Neutrophil (primary cell): ENCODE results near the gene DNPEP.

Source experiments
- H3K27ac ChIP-seq: fragments of 200-600 bp; sonication (generic); 2 replicates; pipeline ENCODE4 v1.5.1; 2016; ENCODE audit warnings: mild to moderate bottlenecking, moderate library complexity
- H3K27me3 ChIP-seq: fragments of 200-600 bp; sonication (generic); 2 replicates; pipeline ENCODE4 v1.6.0; 2016; ENCODE audit warnings: mild to moderate bottlenecking
- H3K36me3 ChIP-seq: fragments of 200-600 bp; sonication (generic); 2 replicates; pipeline ENCODE4 v1.5.1; 2017
- H3K4me1 ChIP-seq, 2 experiments: fragments of 200-600 bp in 1 of 2; sonication (generic) in 1 of 2; 1 replicate in 1 of 2; 2 replicates in 1 of 2; pipeline versions ENCODE4 v1.5.1 to v1.6.1; 2013 to 2016; ENCODE audit warnings: low read depth in 1 of 2, low read length in 1 of 2, mild to moderate bottlenecking in 1 of 2, moderate library complexity in 1 of 2; ENCODE audit not compliant: control insufficient read depth in 1 of 2, insufficient read depth in 1 of 2
- H3K4me3 ChIP-seq, 2 experiments: fragments of 200-600 bp in 1 of 2; sonication (generic) in 1 of 2; 1 replicate in 1 of 2; 2 replicates in 1 of 2; pipeline ENCODE4 v1.5.1; 2013 to 2016; ENCODE audit warnings: low read depth in 1 of 2, low read length in 1 of 2, mild to moderate bottlenecking in 1 of 2, moderate library complexity in 1 of 2
- H3K9me3 ChIP-seq: fragments of 200-600 bp; sonication (generic); 2 replicates; pipeline ENCODE4 v1.5.1; 2016
- CTCF ChIP-seq: fragments of 200-600 bp; sonication (generic); IDR thresholded peaks from 2 replicates; pipeline ENCODE4 v1.5.1; 2016; ENCODE audit warnings: antibody characterized with exemption

The DNPEP gene

DNA sequence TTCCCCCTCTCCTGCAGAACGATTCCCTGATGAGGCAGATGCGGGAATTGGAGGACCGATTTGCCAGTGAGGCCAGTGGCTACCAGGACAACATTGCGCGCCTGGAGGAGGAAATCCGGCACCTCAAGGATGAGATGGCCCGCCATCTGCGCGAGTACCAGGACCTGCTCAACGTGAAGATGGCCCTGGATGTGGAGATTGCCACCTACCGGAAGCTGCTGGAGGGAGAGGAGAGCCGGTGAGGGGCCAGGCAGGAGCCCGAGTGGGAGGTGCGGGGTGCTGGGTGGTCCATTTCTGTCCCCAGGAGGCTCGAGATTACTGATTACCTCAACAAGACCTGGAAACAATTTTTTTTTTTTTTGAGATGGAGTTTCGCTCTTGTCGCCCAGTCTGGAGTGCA, 33.6 kb upstream of the DNPEP start:
- peaks cover 73% of the 10 kb centered on the region for H3K27me3 ChIP-seq
- no peaks in the 10 kb centered on the region for H3K9me3 ChIP-seq
- no peak for TF ChIP-seq CTCF
- H3K27ac ChIP-seq, result no peak overlapping the region
- H3K4me1 ChIP-seq, result no peaks in the 10 kb centered on the region
- no peaks in the 10 kb centered on the region for H3K36me3 ChIP-seq
- no peak overlapping the region for H3K4me3 ChIP-seq

GRCh38 chr2:219420687-219421086, 33.0 kb upstream of the DNPEP start:
- Histone ChIP-seq H3K4me3 (no peak overlapping the region), H3K27me3 (peaks cover 76% of the 10 kb centered on the region), H3K36me3 (no peaks in the 10 kb centered on the region), H3K4me1 (no peaks in the 10 kb centered on the region), H3K9me3 (no peaks in the 10 kb centered on the region), H3K27ac (no peak overlapping the region)
- no peak for TF ChIP-seq CTCF

DNA sequence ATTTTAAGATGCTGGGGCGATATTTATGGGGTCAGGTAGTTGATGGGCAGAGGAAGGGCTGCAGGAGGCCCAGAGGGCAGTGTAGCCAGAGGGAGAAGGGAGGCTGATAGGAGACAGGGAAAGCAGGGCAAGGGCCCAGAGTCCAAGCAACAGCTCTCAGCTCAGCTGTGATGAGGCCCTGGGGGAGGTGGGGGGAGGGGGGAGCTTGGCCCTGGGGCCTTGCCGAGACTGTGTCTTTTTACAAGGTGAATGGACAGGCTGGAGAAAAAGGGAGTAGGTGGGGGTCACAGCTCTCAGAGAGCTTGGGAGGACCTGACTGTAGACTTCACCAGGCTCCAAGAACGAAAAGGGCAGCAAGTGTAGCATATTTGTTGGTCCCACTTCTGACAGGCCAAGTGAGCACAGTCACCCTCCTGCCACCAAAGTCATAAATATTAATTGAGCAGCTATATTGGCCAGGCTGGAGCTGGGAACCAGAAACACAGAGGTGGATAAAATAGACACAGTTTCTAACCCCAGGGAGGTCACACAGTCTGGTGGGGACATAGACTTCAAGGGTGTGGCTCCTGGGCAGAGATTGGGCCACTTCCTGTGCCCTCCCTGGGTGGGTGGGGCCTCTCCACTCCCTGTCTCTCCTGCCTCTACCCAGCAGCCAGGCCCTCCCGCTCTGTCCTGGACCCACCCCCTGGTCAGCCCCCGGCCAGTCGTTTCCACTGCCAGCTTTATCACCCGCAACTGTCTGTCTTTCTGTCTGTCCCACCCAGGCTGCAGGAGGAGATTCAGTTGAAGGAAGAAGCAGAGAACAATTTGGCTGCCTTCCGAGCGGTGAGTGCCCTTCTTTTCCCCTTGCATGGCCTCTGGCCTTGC, 31.9 kb upstream of the DNPEP start:
- no peaks in the 10 kb centered on the region for H3K36me3 ChIP-seq
- H3K27ac ChIP-seq, result no peak overlapping the region
- H3K4me3 ChIP-seq, result no peak overlapping the region
- no peak for TF ChIP-seq CTCF
- peaks cover 84% of the 10 kb centered on the region for H3K27me3 ChIP-seq
- no peaks in the 10 kb centered on the region for H3K4me1 ChIP-seq
- H3K9me3 ChIP-seq, result no peaks in the 10 kb centered on the region

GRCh38 chr2:219419012-219419324, 31.3 kb upstream of the DNPEP start:
- no peaks in the 10 kb centered on the region for H3K9me3 ChIP-seq

DNA sequence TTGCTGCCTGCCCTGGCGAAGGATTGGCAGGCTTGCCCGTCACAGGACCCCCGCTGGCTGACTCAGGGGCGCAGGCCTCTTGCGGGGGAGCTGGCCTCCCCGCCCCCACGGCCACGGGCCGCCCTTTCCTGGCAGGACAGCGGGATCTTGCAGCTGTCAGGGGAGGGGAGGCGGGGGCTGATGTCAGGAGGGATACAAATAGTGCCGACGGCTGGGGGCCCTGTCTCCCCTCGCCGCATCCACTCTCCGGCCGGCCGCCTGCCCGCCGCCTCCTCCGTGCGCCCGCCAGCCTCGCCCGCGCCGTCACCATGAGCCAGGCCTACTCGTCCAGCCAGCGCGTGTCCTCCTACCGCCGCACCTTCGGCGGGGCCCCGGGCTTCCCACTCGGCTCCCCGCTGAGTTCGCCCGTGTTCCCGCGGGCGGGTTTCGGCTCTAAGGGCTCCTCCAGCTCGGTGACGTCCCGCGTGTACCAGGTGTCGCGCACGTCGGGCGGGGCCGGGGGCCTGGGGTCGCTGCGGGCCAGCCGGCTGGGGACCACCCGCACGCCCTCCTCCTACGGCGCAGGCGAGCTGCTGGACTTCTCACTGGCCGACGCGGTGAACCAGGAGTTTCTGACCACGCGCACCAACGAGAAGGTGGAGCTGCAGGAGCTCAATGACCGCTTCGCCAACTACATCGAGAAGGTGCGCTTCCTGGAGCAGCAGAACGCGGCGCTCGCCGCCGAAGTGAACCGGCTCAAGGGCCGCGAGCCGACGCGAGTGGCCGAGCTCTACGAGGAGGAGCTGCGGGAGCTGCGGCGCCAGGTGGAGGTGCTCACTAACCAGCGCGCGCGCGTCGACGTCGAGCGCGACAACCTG, 30.7 kb upstream of the DNPEP start, which contains the start of gene DES:
Gene DES, plus strand, starts transcription at position 223 of the 857 bp plus-strand sequence. Its CDS starts 86 bp downstream, at position 309.
- Histone ChIP-seq H3K36me3 (no peaks in the 10 kb centered on the region), H3K9me3 (no peaks in the 10 kb centered on the region), H3K4me3 (no peak within 1 kb of the TSS), H3K27me3 (peaks cover 87% of the 10 kb centered on the region), H3K4me1 (no peaks in the 10 kb centered on the region), H3K27ac (no peak within 1 kb of the TSS)
- no peak for TF ChIP-seq CTCF

More at GRCh38 chr2:219419012-219419324, 31.3 kb upstream of the DNPEP start:
- H3K4me1 ChIP-seq, result no peaks in the 10 kb centered on the region
- no peak overlapping the region for H3K4me3 ChIP-seq
- peaks cover 86% of the 10 kb centered on the region for H3K27me3 ChIP-seq
- no peak overlapping the region for H3K27ac ChIP-seq
- no peak for TF ChIP-seq CTCF
- no peaks in the 10 kb centered on the region for H3K36me3 ChIP-seq
